ENCODE data around the gene SUMO3.

The SUMO3 gene

GRCh38 chr21:44792702-44793591 is 24.9 kb downstream of the SUMO3 start:
- Histone ChIP-seq H3K36me3 (ENCODE audit: insufficient read depth, low read length) (peaks cover 17% of the 10 kb centered on the region), H3K9me3 (ENCODE audit: control insufficient read depth, insufficient read depth, low read length) (no peaks in the 10 kb centered on the region), H3K4me1 (ENCODE audit: insufficient read depth, low read length) (peaks cover 7% of the 10 kb centered on the region; the same call in 1 of the 2 replicates), H3K9ac (ENCODE audit: low read depth, low read length) (no peak overlapping the region)

- Histone ChIP-seq H3K4me1 (ENCODE audit: insufficient read depth, low read length) (peaks cover 7% of the 10 kb centered on the region; the same call in 1 of the 2 replicates), H3K9ac (ENCODE audit: low read depth, low read length) (no peak overlapping the region), H3K36me3 (ENCODE audit: insufficient read depth, low read length) (peaks cover 17% of the 10 kb centered on the region), H3K9me3 (ENCODE audit: control insufficient read depth, insufficient read depth, low read length) (no peaks in the 10 kb centered on the region)
These were observed 25.9 kb downstream of the SUMO3 start for GRCh38 chr21:44791993-44792392.

- peaks cover 11% of the 10 kb centered on the region for H3K36me3 ChIP-seq (ENCODE audit: insufficient read depth, low read length)
These were observed 26.6 kb downstream of the SUMO3 start for GRCh38 chr21:44791246-44791645.

GRCh38 chr21:44790368-44790767 is 27.5 kb downstream of the SUMO3 start:
- no peak overlapping the region for H3K9ac ChIP-seq (ENCODE audit: low read depth, low read length)
- peaks cover 7% of the 10 kb centered on the region; the same call in 1 of the 2 replicates for H3K4me1 ChIP-seq (ENCODE audit: insufficient read depth, low read length)
- H3K9me3 ChIP-seq (ENCODE audit: control insufficient read depth, insufficient read depth, low read length) = no peaks in the 10 kb centered on the region
- H3K36me3 ChIP-seq (ENCODE audit: insufficient read depth, low read length) = peaks cover 11% of the 10 kb centered on the region

More at GRCh38 chr21:44791246-44791645, 26.6 kb downstream of the SUMO3 start:
- no peaks in the 10 kb centered on the region for H3K9me3 ChIP-seq (ENCODE audit: control insufficient read depth, insufficient read depth, low read length)
- H3K9ac ChIP-seq (ENCODE audit: low read depth, low read length) = no peak overlapping the region
- H3K4me1 ChIP-seq (ENCODE audit: insufficient read depth, low read length) = peaks cover 7% of the 10 kb centered on the region; the same call in 1 of the 2 replicates

- H3K9me3 ChIP-seq (ENCODE audit: control insufficient read depth, insufficient read depth, low read length) = no peaks in the 10 kb centered on the region
- H3K9ac ChIP-seq (ENCODE audit: low read depth, low read length) = no peak overlapping the region
- peaks cover 7% of the 10 kb centered on the region; the same call in 1 of the 2 replicates for H3K4me1 ChIP-seq (ENCODE audit: insufficient read depth, low read length)
- peaks cover 11% of the 10 kb centered on the region for H3K36me3 ChIP-seq (ENCODE audit: insufficient read depth, low read length)
These were observed 28.0 kb downstream of the SUMO3 start for GRCh38 chr21:44789880-44790279.

GRCh38 chr21:44785620-44786335 is 32.1 kb downstream of the SUMO3 start:
- H3K4me1 ChIP-seq (ENCODE audit: insufficient read depth, low read length) = no peaks in the 10 kb centered on the region
- no peaks in the 10 kb centered on the region for H3K9me3 ChIP-seq (ENCODE audit: control insufficient read depth, insufficient read depth, low read length)
- H3K9ac ChIP-seq (ENCODE audit: low read depth, low read length) = no peak overlapping the region
- peaks cover 5% of the 10 kb centered on the region; the same call in 1 of the 2 replicates for H3K36me3 ChIP-seq (ENCODE audit: insufficient read depth, low read length)

- Histone ChIP-seq H3K36me3 (ENCODE audit: insufficient read depth, low read length) (peaks cover 1% of the 10 kb centered on the region; the same call in 1 of the 2 replicates), H3K4me1 (ENCODE audit: insufficient read depth, low read length) (no peaks in the 10 kb centered on the region), H3K9ac (ENCODE audit: low read depth, low read length) (no peak overlapping the region), H3K9me3 (ENCODE audit: control insufficient read depth, insufficient read depth, low read length) (no peaks in the 10 kb centered on the region)
These were observed 33.1 kb downstream of the SUMO3 start for GRCh38 chr21:44784810-44785209.

- Histone ChIP-seq H3K4me1 (ENCODE audit: insufficient read depth, low read length) (no peaks in the 10 kb centered on the region), H3K9ac (ENCODE audit: low read depth, low read length) (no peak overlapping the region), H3K9me3 (ENCODE audit: control insufficient read depth, insufficient read depth, low read length) (no peaks in the 10 kb centered on the region), H3K36me3 (ENCODE audit: insufficient read depth, low read length) (no peaks in the 10 kb centered on the region; the same call in 1 of the 2 replicates)
These were observed 34.7 kb downstream of the SUMO3 start for GRCh38 chr21:44783020-44783696.

- Histone ChIP-seq H3K4me1 (ENCODE audit: insufficient read depth, low read length) (no peaks in the 10 kb centered on the region), H3K9ac (ENCODE audit: low read depth, low read length) (no peak overlapping the region), H3K9me3 (ENCODE audit: control insufficient read depth, insufficient read depth, low read length) (no peaks in the 10 kb centered on the region), H3K36me3 (ENCODE audit: insufficient read depth, low read length) (peaks cover 4% of the 10 kb centered on the region; the same call in 1 of the 2 replicates)
These were observed 36.9 kb downstream of the SUMO3 start for GRCh38 chr21:44780767-44781459.

- H3K36me3 ChIP-seq (ENCODE audit: insufficient read depth, low read length) = 0 out of 2 replicates have a peak, but pooled peaks cover 4% of the 10 kb centered on the region
- H3K4me1 ChIP-seq (ENCODE audit: insufficient read depth, low read length) = no peaks in the 10 kb centered on the region
- H3K9me3 ChIP-seq (ENCODE audit: control insufficient read depth, insufficient read depth, low read length) = no peaks in the 10 kb centered on the region
- no peak overlapping the region for H3K9ac ChIP-seq (ENCODE audit: low read depth, low read length)
These were observed 37.7 kb downstream of the SUMO3 start for GRCh38 chr21:44780137-44780502.

- H3K36me3 ChIP-seq (ENCODE audit: insufficient read depth, low read length) = 0 out of 2 replicates have a peak, but pooled peaks cover 7% of the 10 kb centered on the region
- H3K9me3 ChIP-seq (ENCODE audit: control insufficient read depth, insufficient read depth, low read length) = no peaks in the 10 kb centered on the region
- H3K4me1 ChIP-seq (ENCODE audit: insufficient read depth, low read length) = no peaks in the 10 kb centered on the region
- H3K9ac ChIP-seq (ENCODE audit: low read depth, low read length) = no peak overlapping the region
These were observed 38.3 kb downstream of the SUMO3 start for GRCh38 chr21:44779417-44780136.

GRCh38 chr21:44778983-44779382 is 38.9 kb downstream of the SUMO3 start:
- 0 out of 2 replicates have a peak, but pooled peaks cover 10% of the 10 kb centered on the region for H3K36me3 ChIP-seq (ENCODE audit: insufficient read depth, low read length)
- H3K9me3 ChIP-seq (ENCODE audit: control insufficient read depth, insufficient read depth, low read length) = no peaks in the 10 kb centered on the region
- no peak overlapping the region for H3K9ac ChIP-seq (ENCODE audit: low read depth, low read length)
- H3K4me1 ChIP-seq (ENCODE audit: insufficient read depth, low read length) = no peaks in the 10 kb centered on the region

- Histone ChIP-seq H3K9ac (ENCODE audit: low read depth, low read length) (no peak overlapping the region), H3K36me3 (ENCODE audit: insufficient read depth, low read length) (peaks cover 10% of the 10 kb centered on the region; the same call in 1 of the 2 replicates), H3K4me1 (ENCODE audit: insufficient read depth, low read length) (no peaks in the 10 kb centered on the region), H3K9me3 (ENCODE audit: control insufficient read depth, insufficient read depth, low read length) (no peaks in the 10 kb centered on the region)
These were observed 39.4 kb downstream of the SUMO3 start for GRCh38 chr21:44778499-44778911.
